KMS-11 (cell line): Measurements from ENCODE around the gene SLC6A18.

Experiments used
- H2AFZ ChIP-seq: fragments of 200-600 bp; sonication (generic); 2 replicates; pipeline ENCODE4 v1.6.1; 2016; ENCODE audit warnings: antibody characterized with exemption, mixed run types, low read depth
- H3K27ac ChIP-seq: fragments of 200-600 bp; sonication (generic); 2 replicates; pipeline ENCODE4 v1.6.1; 2016; ENCODE audit warnings: mild to moderate bottlenecking, mixed run types
- H3K27me3 ChIP-seq: fragments of 200-600 bp; sonication (generic); 2 replicates; pipeline ENCODE4 v1.6.1; 2017; ENCODE audit warnings: mild to moderate bottlenecking, low read depth, mixed run types, moderate library complexity; ENCODE audit not compliant: insufficient read depth
- H3K36me3 ChIP-seq: fragments of 200-600 bp; sonication (generic); 2 replicates; pipeline ENCODE4 v1.6.1; 2017; ENCODE audit warnings: mild to moderate bottlenecking, mixed run types; ENCODE audit not compliant: insufficient read depth
- H3K4me1 ChIP-seq: fragments of 200-600 bp; sonication (generic); 2 replicates; pipeline ENCODE4 v1.6.1; 2016; ENCODE audit warnings: mild to moderate bottlenecking, low read depth, mixed run types; ENCODE audit not compliant: poor library complexity, severe bottlenecking
- H3K4me2 ChIP-seq: fragments of 200-600 bp; sonication (generic); 2 replicates; pipeline ENCODE4 v1.7.0; 2016; ENCODE audit warnings: mild to moderate bottlenecking, mixed run types
- H3K4me3 ChIP-seq: fragments of 200-600 bp; sonication (generic); IDR thresholded peaks from 2 replicates; pipeline ENCODE4 v1.6.1; 2017; ENCODE audit warnings: low read depth, low read length, mixed read lengths; ENCODE audit not compliant: insufficient read depth
- H3K79me2 ChIP-seq: fragments of 200-600 bp; sonication (generic); 2 replicates; pipeline ENCODE4 v1.6.1; 2016; ENCODE audit warnings: low read depth, mixed run types; ENCODE audit not compliant: insufficient read depth
- H3K9ac ChIP-seq: fragments of 200-600 bp; sonication (generic); 2 replicates; pipeline ENCODE4 v1.6.1; 2016; ENCODE audit warnings: mild to moderate bottlenecking, mixed run types
- H4K20me1 ChIP-seq: fragments of 200-600 bp; sonication (generic); 2 replicates; pipeline ENCODE4 v1.6.1; 2016; ENCODE audit warnings: mild to moderate bottlenecking, mixed run types; ENCODE audit not compliant: insufficient read depth
- CTCF ChIP-seq: fragments of 200-600 bp; sonication (generic); conservative IDR thresholded peaks from 2 replicates; pipeline ENCODE4 v1.6.1; 2017; ENCODE audit warnings: low read depth, mild to moderate bottlenecking, antibody characterized with exemption, low read length, moderate library complexity, mixed read lengths

SLC6A18 gene

GRCh38 chr5:1249366-1250280 is 24.4 kb downstream of the SLC6A18 start:
- H3K4me1 ChIP-seq = peaks cover 4% of the 10 kb centered on the region
- no peak overlapping the region for H3K4me3 ChIP-seq
- H2AFZ ChIP-seq = no peak overlapping the region
- peaks cover 8% of the 10 kb centered on the region; the same call in 1 of the 2 replicates for H3K27me3 ChIP-seq
- H3K4me2 ChIP-seq = no peak overlapping the region
- H3K27ac ChIP-seq = no peak overlapping the region
- no peaks in the 10 kb centered on the region for H4K20me1 ChIP-seq
- no peaks in the 10 kb centered on the region for H3K36me3 ChIP-seq
- H3K9ac ChIP-seq = no peak overlapping the region
- no peaks in the 10 kb centered on the region for H3K79me2 ChIP-seq
- TF ChIP-seq CTCF = no peak

- Histone ChIP-seq H3K79me2 (no peaks in the 10 kb centered on the region), H3K4me2 (no peak overlapping the region), H2AFZ (no peak overlapping the region), H3K4me1 (no peaks in the 10 kb centered on the region), H3K27ac (no peak overlapping the region), H3K27me3 (0 out of 2 replicates have a peak, but pooled peaks cover 2% of the 10 kb centered on the region), H3K36me3 (no peaks in the 10 kb centered on the region), H4K20me1 (no peaks in the 10 kb centered on the region), H3K4me3 (no peak overlapping the region), H3K9ac (no peak overlapping the region)
- TF ChIP-seq CTCF = no peak
Measured at GRCh38 chr5:1251678-1252580, 26.7 kb downstream of the SLC6A18 start.

GRCh38 chr5:1252681-1253080 is 27.5 kb downstream of the SLC6A18 start:
- Histone ChIP-seq H3K79me2 (no peaks in the 10 kb centered on the region), H3K27ac (no peak overlapping the region), H3K4me1 (no peaks in the 10 kb centered on the region), H4K20me1 (no peaks in the 10 kb centered on the region), H2AFZ (no peak overlapping the region), H3K9ac (no peak overlapping the region), H3K27me3 (no peaks in the 10 kb centered on the region), H3K4me2 (no peak overlapping the region), H3K4me3 (no peak overlapping the region), H3K36me3 (no peaks in the 10 kb centered on the region)
- no peak for TF ChIP-seq CTCF

- no peaks in the 10 kb centered on the region for H3K27me3 ChIP-seq
- H3K4me2 ChIP-seq = no peak overlapping the region
- no peak overlapping the region for H3K27ac ChIP-seq
- H4K20me1 ChIP-seq = no peaks in the 10 kb centered on the region
- TF ChIP-seq CTCF = no peak
- H3K4me1 ChIP-seq = no peaks in the 10 kb centered on the region
- no peak overlapping the region for H2AFZ ChIP-seq
- H3K79me2 ChIP-seq = no peaks in the 10 kb centered on the region
- H3K36me3 ChIP-seq = no peaks in the 10 kb centered on the region
- H3K4me3 ChIP-seq = no peak overlapping the region
- no peak overlapping the region for H3K9ac ChIP-seq
Measured at GRCh38 chr5:1253456-1254105, 28.4 kb downstream of the SLC6A18 start.
